Muscle layer of duodenum (tissue), 2 donors: ENCODE results near the gene GREM1.

Experiments used
- H3K27ac ChIP-seq: one replicate; pipeline ENCODE4 v1.7.0; 2013; ENCODE audit warnings: mild to moderate bottlenecking, low read length
- H3K27me3 ChIP-seq: one replicate; pipeline ENCODE4 v1.7.0; 2013; ENCODE audit warnings: low read depth, mild to moderate bottlenecking, control low read depth, low read length
- H3K36me3 ChIP-seq, 2 donors: one replicate each; pipeline ENCODE4 v1.7.0; 2013; ENCODE audit warnings: low read length in 2 of 2, control low read depth in 1 of 2, mild to moderate bottlenecking in 1 of 2; ENCODE audit not compliant: insufficient read depth in 2 of 2, control insufficient read depth in 1 of 2
- H3K4me1 ChIP-seq, 2 donors: one replicate each; pipeline ENCODE4 v1.7.0; 2013; ENCODE audit warnings: low read length in 2 of 2, mild to moderate bottlenecking in 2 of 2, control low read depth in 1 of 2, moderate library complexity in 1 of 2; ENCODE audit not compliant: insufficient read depth in 2 of 2, control insufficient read depth in 1 of 2
- H3K4me3 ChIP-seq, 2 donors: one replicate each; pipeline ENCODE4 v1.7.0; 2013; ENCODE audit warnings: low read length in 2 of 2, low read depth in 1 of 2, mild to moderate bottlenecking in 1 of 2
- H3K9me3 ChIP-seq, 2 donors: one replicate each; pipeline ENCODE4 v1.7.0; 2013; ENCODE audit warnings: low read length in 2 of 2, control low read depth in 1 of 2, mild to moderate bottlenecking in 1 of 2; ENCODE audit not compliant: control insufficient read depth in 1 of 2
- donor health status: healthy.

GREM1 gene

GRCh38 chr15:32735989-32736700 is 18.3 kb downstream of the GREM1 start:
- no peak overlapping the region for H3K27ac ChIP-seq
- no peaks in the 10 kb centered on the region for H3K27me3 ChIP-seq
- peaks cover 0 to 22% of the 10 kb centered on the region in 2 donors for H3K36me3 ChIP-seq
- H3K4me1 ChIP-seq: peaks cover 0 to 2% of the 10 kb centered on the region in 2 donors
- H3K4me3 ChIP-seq: no peak overlapping the region
- H3K9me3 ChIP-seq: peaks cover 0 to 11% of the 10 kb centered on the region in 2 donors

GRCh38 chr15:32736701-32737061 is 18.9 kb downstream of the GREM1 start:
- Histone ChIP-seq H3K27ac (no peak overlapping the region), H3K27me3 (no peaks in the 10 kb centered on the region), H3K9me3 (peaks cover 0 to 11% of the 10 kb centered on the region in 2 donors), H3K36me3 (peaks cover 0 to 20% of the 10 kb centered on the region in 2 donors), H3K4me1 (no peaks in the 10 kb centered on the region), H3K4me3 (no peak overlapping the region)

- H3K27ac ChIP-seq: no peak overlapping the region
- H3K36me3 ChIP-seq: peaks cover 0 to 17% of the 10 kb centered on the region in 2 donors
- no peaks in the 10 kb centered on the region for H3K4me1 ChIP-seq
- no peak overlapping the region for H3K4me3 ChIP-seq
- peaks cover 0 to 11% of the 10 kb centered on the region in 2 donors for H3K9me3 ChIP-seq
- no peaks in the 10 kb centered on the region for H3K27me3 ChIP-seq
These were observed 19.5 kb downstream of the GREM1 start for GRCh38 chr15:32737304-32737703.

- H3K4me1 ChIP-seq: no peaks in the 10 kb centered on the region
- H3K9me3 ChIP-seq: peaks cover 0 to 11% of the 10 kb centered on the region in 2 donors
- no peak overlapping the region for H3K27ac ChIP-seq
- peaks cover 0 to 4% of the 10 kb centered on the region in 2 donors for H3K36me3 ChIP-seq
- no peaks in the 10 kb centered on the region for H3K27me3 ChIP-seq
- no peak overlapping the region for H3K4me3 ChIP-seq
These were observed 20.9 kb downstream of the GREM1 start for GRCh38 chr15:32738666-32739065.

- H3K4me3 ChIP-seq: no peak overlapping the region
- H3K27me3 ChIP-seq: no peaks in the 10 kb centered on the region
- no peak overlapping the region for H3K27ac ChIP-seq
- no peaks in the 10 kb centered on the region for H3K4me1 ChIP-seq
- H3K9me3 ChIP-seq: peaks cover 0 to 11% of the 10 kb centered on the region in 2 donors
- no peaks in the 10 kb centered on the region for H3K36me3 ChIP-seq
These were observed 21.8 kb downstream of the GREM1 start for GRCh38 chr15:32739522-32740063.

- Histone ChIP-seq H3K27ac (no peak overlapping the region), H3K36me3 (no peaks in the 10 kb centered on the region), H3K27me3 (no peaks in the 10 kb centered on the region), H3K9me3 (peaks cover 0 to 11% of the 10 kb centered on the region in 2 donors), H3K4me1 (no peaks in the 10 kb centered on the region), H3K4me3 (no peak overlapping the region)
These were observed 25.8 kb downstream of the GREM1 start for GRCh38 chr15:32743411-32744140.

GRCh38 chr15:32746116-32746857 is 28.5 kb downstream of the GREM1 start:
- no peaks in the 10 kb centered on the region for H3K9me3 ChIP-seq
- no peak overlapping the region for H3K4me3 ChIP-seq
- no peaks in the 10 kb centered on the region for H3K4me1 ChIP-seq
- H3K27ac ChIP-seq: no peak overlapping the region
- no peaks in the 10 kb centered on the region for H3K27me3 ChIP-seq
- H3K36me3 ChIP-seq: no peaks in the 10 kb centered on the region

- Histone ChIP-seq H3K4me1 (no peaks in the 10 kb centered on the region), H3K27ac (no peak overlapping the region), H3K9me3 (no peaks in the 10 kb centered on the region), H3K4me3 (no peak overlapping the region), H3K27me3 (no peaks in the 10 kb centered on the region), H3K36me3 (no peaks in the 10 kb centered on the region)
These were observed 30.1 kb downstream of the GREM1 start for GRCh38 chr15:32747921-32748342.

- no peaks in the 10 kb centered on the region for H3K9me3 ChIP-seq
- H3K27me3 ChIP-seq: no peaks in the 10 kb centered on the region
- no peak overlapping the region for H3K4me3 ChIP-seq
- no peaks in the 10 kb centered on the region for H3K4me1 ChIP-seq
- no peak overlapping the region for H3K27ac ChIP-seq
- no peaks in the 10 kb centered on the region for H3K36me3 ChIP-seq
These were observed 33.2 kb downstream of the GREM1 start for GRCh38 chr15:32750979-32751378.

- Histone ChIP-seq H3K4me3 (no peak overlapping the region), H3K9me3 (no peaks in the 10 kb centered on the region), H3K36me3 (no peaks in the 10 kb centered on the region), H3K27me3 (no peaks in the 10 kb centered on the region), H3K4me1 (no peaks in the 10 kb centered on the region), H3K27ac (no peak overlapping the region)
These were observed 39.6 kb downstream of the GREM1 start for GRCh38 chr15:32757426-32757825.

- H3K36me3 ChIP-seq: no peaks in the 10 kb centered on the region
- no peaks in the 10 kb centered on the region for H3K27me3 ChIP-seq
- no peak overlapping the region for H3K4me3 ChIP-seq
- H3K9me3 ChIP-seq: no peaks in the 10 kb centered on the region
- H3K4me1 ChIP-seq: no peaks in the 10 kb centered on the region
- no peak overlapping the region for H3K27ac ChIP-seq
These were observed 45.5 kb downstream of the GREM1 start for GRCh38 chr15:32763295-32763694.
